Islet of Langerhans (tissue), 1 donor: ENCODE data around the gene ITGB3.

Source experiments
- FAIRE-seq: peaks from one replicate; lab custom pipeline; 2011; peaks lifted over from hg19 to GRCh38; lab: Jason Lieb, UNC

The ITGB3 gene

GRCh38 chr17:47276868-47277267, 23.2 kb downstream of the ITGB3 start:
- no peak for FAIRE-seq

- FAIRE-seq: no peak
Observed at GRCh38 chr17:47277921-47278320, 24.3 kb downstream of the ITGB3 start.

- FAIRE-seq: no peak
Observed at GRCh38 chr17:47278561-47278960, 24.9 kb downstream of the ITGB3 start.

- no peak for FAIRE-seq
Observed at GRCh38 chr17:47279062-47279801, 25.6 kb downstream of the ITGB3 start.

- FAIRE-seq: no peak
Observed at GRCh38 chr17:47280072-47280811, 26.6 kb downstream of the ITGB3 start.

- FAIRE-seq: no peak
Observed at GRCh38 chr17:47281216-47281615, 27.6 kb downstream of the ITGB3 start.

- no peak for FAIRE-seq
Observed at GRCh38 chr17:47285003-47285402, 31.4 kb downstream of the ITGB3 start.

- no peak for FAIRE-seq
Observed at GRCh38 chr17:47286198-47286914, 32.7 kb downstream of the ITGB3 start.

GRCh38 chr17:47287068-47287467, 33.4 kb downstream of the ITGB3 start:
- FAIRE-seq: no peak

GRCh38 chr17:47287639-47288038, 34.0 kb downstream of the ITGB3 start:
- FAIRE-seq: no peak

- no peak for FAIRE-seq
Observed at GRCh38 chr17:47288531-47289116, 35.0 kb downstream of the ITGB3 start.

GRCh38 chr17:47289302-47289701, 35.7 kb downstream of the ITGB3 start:
- FAIRE-seq: no peak

- FAIRE-seq: no peak
Observed at GRCh38 chr17:47290870-47291241, 37.2 kb downstream of the ITGB3 start.

- FAIRE-seq: no peak
Observed at GRCh38 chr17:47291242-47291873, 37.7 kb downstream of the ITGB3 start.

GRCh38 chr17:47292206-47292605, 38.6 kb downstream of the ITGB3 start:
- no peak for FAIRE-seq

- no peak for FAIRE-seq
Observed at GRCh38 chr17:47295037-47295873, 41.6 kb downstream of the ITGB3 start.

- FAIRE-seq: no peak
Observed at GRCh38 chr17:47295874-47296255, 42.2 kb downstream of the ITGB3 start.

GRCh38 chr17:47297661-47298400, 44.2 kb downstream of the ITGB3 start:
- FAIRE-seq: no peak

GRCh38 chr17:47298712-47299111, 45.1 kb downstream of the ITGB3 start:
- no peak for FAIRE-seq

GRCh38 chr17:47299239-47299910, 45.7 kb downstream of the ITGB3 start:
- no peak for FAIRE-seq
